Renal pelvis (tissue), 4 donors: Measurements from ENCODE around the gene NPAS2. TPM values are rescaled to one million over a fixed set of nuclear protein-coding genes. Genes with fewer than 3 reads are reported as not detected.
A peak's percentile ranks its signal among the peaks of the same experiment; 100 is the strongest.

Experiments used
- DNase-seq: peaks from one replicate; pipeline ENCODE4 v3.0.0-alpha.2; 2013
- polyA plus RNA-seq, 3 donors: library from polyadenylated mRNA; unstranded; fragments of 120-200 nt; gene quantifications; one replicate each; pipeline ENCODE4 v1.2.1, GENCODE V29; 2013; ENCODE audit not compliant: insufficient read length in 3 of 3

NPAS2 gene
- polyA plus RNA-seq, 3 donors: 13.0 to 19.3 (median 14.7) TPM

GRCh38 chr2:100793220-100793619, 26.7 kb upstream of the NPAS2 start:
- no peak for DNase-seq

GRCh38 chr2:100793982-100794381, 26.0 kb upstream of the NPAS2 start:
- no peak for DNase-seq

GRCh38 chr2:100796499-100797100, 23.3 kb upstream of the NPAS2 start:
- DNase-seq: no peak

- DNase-seq: no peak
Measured at GRCh38 chr2:100799686-100800085, 20.3 kb upstream of the NPAS2 start.

- no peak for DNase-seq
Measured at GRCh38 chr2:100800915-100801314, 19.0 kb upstream of the NPAS2 start.

GRCh38 chr2:100801402-100801801, 18.5 kb upstream of the NPAS2 start:
- no peak for DNase-seq

- no peak for DNase-seq
Measured at GRCh38 chr2:100802066-100802465, 17.9 kb upstream of the NPAS2 start.

GRCh38 chr2:100803334-100803733, 16.6 kb upstream of the NPAS2 start:
- no peak for DNase-seq

GRCh38 chr2:100806550-100806949, 13.4 kb upstream of the NPAS2 start:
- no peak for DNase-seq

GRCh38 chr2:100807707-100808106, 12.2 kb upstream of the NPAS2 start:
- no peak for DNase-seq

GRCh38 chr2:100808582-100808981, 11.4 kb upstream of the NPAS2 start:
- no peak for DNase-seq

- no peak for DNase-seq
Measured at GRCh38 chr2:100809506-100809905, 10.4 kb upstream of the NPAS2 start.

- DNase-seq: no peak
Measured at GRCh38 chr2:100810603-100811145, 9.3 kb upstream of the NPAS2 start.

GRCh38 chr2:100812116-100812515, 7.8 kb upstream of the NPAS2 start:
- peak; percentile 70 for DNase-seq

- DNase-seq: no peak
Measured at GRCh38 chr2:100812573-100812972, 7.4 kb upstream of the NPAS2 start.

GRCh38 chr2:100813527-100813926, 6.4 kb upstream of the NPAS2 start:
- no peak for DNase-seq

GRCh38 chr2:100814043-100814442, 5.9 kb upstream of the NPAS2 start:
- no peak for DNase-seq

GRCh38 chr2:100814453-100814852, 5.5 kb upstream of the NPAS2 start:
- DNase-seq: no peak

GRCh38 chr2:100817388-100817985, 2.5 kb upstream of the NPAS2 start:
- no peak for DNase-seq

GRCh38 chr2:100818003-100818605, 1.8 kb upstream of the NPAS2 start:
- DNase-seq: no peak

- DNase-seq: peak; percentile 58
Measured at GRCh38 chr2:100818606-100819369, 1.2 kb upstream of the NPAS2 start.

- DNase-seq: no peak
Measured at GRCh38 chr2:100820273-100820522, 259 bp downstream of the NPAS2 start.
